Measurements from ENCODE around the gene CARD10.
A peak's percentile ranks its signal among the peaks of the same experiment; 100 is the strongest.
"Not testable (repeated sequence)": the region's sequence is repeated elsewhere in the genome, so short reads cannot be mapped to it uniquely, and the experiment has no call there.

The CARD10 gene

GRCh38 chr22:37485395-37486223 is 33.6 kb downstream of the CARD10 start:
- DNase-seq (ENCODE audit: low read depth): no peak

- peak; percentile 46 for DNase-seq (ENCODE audit: low read depth)
Measured at GRCh38 chr22:37484480-37485394, 34.5 kb downstream of the CARD10 start.

DNA sequence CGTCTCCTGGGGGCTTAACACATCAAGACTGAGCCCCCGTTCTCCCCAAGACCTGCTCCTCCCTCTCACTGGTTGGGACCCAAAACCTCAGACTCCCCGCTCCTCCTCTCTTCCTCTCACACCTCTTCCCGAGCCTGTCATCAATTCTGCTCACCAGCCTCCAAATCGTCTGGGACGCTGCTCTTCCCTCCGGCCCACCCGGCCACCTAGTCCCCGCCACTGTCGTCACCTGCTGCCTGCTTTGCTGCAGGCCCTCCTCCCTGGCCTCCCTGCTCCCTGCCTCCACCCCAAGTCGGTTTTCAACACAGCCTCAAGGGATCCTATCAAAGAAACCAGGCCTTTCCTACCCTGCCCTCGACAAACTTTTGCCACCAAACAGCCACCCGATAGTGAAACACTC is 36.2 kb downstream of the CARD10 start:
- DNase-seq (ENCODE audit: low read depth): no peak

DNA sequence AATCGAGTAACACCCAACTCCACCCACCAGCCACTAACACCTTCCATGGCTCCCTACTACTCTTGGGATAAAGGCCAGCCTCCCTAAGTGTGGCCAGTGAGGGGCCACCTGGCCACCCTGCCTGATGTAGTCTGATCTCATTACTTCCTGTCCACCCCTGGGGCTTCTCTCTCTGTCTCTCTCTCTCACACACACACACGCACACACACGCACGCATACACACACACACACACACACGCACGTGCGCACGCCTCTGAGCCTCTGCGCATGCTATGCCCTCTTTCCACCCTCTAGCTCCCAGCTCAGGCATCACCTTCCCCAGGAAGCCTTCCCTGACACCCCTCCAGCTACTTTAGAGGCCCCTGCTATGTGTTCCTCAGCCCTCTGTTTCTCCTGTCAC is 37.0 kb downstream of the CARD10 start:
- DNase-seq (ENCODE audit: low read depth): no peak

DNA sequence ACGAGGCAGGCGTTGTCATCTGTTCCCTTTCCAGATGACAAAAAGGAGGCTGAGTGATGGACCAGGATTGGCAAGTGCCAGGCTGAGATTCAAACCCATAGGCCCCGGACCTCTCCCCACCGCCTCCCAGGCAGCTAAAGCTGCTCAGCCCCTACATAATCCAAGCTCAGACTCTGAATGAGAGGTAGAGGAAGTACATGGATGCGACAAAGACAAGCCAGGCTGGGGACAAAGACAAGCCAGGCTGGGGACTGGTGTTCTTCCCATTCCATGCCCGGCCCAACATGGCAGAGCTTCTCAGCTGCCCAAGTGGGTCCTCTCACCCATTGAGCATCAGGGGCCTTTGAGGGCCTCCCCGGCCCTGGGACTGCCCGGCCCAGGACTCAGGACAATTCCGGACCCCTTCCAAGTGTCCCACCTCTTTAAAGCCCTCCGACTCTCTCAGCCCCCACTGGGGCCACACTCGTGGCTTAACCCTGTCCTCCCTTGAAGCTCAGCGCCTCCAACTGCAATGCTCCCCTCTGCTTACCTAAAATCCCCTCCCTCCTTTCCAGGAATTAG is 37.8 kb downstream of the CARD10 start:
- no peak for DNase-seq (ENCODE audit: low read depth)

- DNase-seq (ENCODE audit: low read depth): no peak
Measured at GRCh38 chr22:37480387-37481346, 38.5 kb downstream of the CARD10 start.

GRCh38 chr22:37479196-37479595 is 40.0 kb downstream of the CARD10 start:
- DNase-seq (ENCODE audit: low read depth): no peak

DNA sequence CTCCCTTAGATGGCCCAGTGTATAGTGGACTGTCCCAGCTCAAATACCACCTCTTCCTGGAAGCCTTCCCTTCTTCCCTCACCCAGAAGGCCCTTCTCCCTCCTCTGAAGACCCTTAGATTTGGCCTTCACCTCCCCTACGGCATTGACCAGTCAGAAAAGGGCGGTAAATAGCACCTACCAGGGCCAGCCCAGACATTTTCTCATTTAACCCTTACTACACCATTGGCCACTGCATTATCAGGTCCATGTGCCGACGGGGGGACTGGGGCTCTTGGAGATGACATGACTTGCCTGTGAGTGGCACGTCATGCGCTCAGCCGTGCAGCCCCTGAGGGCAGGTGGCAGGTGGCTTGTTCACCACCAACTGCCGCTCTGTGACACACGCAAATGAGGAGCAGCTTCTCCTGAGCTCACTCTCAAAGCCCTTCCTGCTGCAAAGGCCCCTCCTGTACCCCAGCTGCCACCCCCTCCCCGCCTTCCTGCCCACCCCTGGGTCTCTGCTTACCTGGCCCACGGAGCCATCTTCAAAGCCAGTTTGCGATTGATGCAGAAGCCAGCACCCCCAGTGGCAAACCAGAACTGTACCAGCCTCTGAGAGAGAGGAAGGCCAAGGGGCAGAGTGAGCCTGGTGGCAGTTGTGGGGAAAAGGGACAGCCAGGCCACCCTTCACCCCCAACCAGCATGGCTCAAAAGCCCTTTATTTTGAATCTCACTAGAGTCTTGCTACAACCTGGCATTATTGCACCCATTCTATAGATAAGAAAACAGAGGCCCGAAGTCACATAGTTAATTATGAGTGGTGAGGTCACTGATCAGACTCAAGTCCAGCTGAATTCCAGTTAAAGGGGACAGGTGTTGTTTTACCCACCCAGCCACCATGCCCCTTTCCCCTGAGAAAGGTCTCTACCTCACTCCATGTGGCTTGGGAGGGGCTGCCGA is 42.6 kb downstream of the CARD10 start:
- DNase-seq (ENCODE audit: low read depth): no peak

GRCh38 chr22:37474447-37475090 is 44.6 kb downstream of the CARD10 start:
- DNase-seq (ENCODE audit: low read depth): no peak

DNA sequence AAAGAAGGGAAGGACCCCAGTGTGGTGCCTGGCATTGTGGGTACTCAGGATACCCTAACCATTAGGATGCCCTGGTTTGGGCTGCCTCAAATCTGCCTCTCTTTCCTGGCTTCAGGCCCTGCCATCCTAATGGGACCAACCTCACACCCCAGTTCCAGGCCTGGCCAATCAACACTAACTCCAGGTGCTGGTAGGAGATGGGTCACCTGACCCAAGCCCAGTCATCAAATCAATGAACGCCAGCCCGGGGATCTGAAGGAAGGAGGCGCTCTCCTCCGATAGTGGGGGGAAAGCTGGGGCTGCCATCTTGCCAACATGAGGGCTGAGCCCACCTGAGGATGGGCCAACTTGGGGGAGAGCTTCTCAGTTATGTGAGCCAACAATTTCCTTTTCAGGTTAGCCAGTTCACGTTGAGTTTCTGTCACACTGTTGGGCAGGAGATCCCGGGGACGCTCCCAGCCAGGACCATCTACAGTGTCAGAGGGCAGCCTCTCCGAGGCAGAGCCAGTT is 45.7 kb downstream of the CARD10 start:
- DNase-seq (ENCODE audit: low read depth): no peak

DNA sequence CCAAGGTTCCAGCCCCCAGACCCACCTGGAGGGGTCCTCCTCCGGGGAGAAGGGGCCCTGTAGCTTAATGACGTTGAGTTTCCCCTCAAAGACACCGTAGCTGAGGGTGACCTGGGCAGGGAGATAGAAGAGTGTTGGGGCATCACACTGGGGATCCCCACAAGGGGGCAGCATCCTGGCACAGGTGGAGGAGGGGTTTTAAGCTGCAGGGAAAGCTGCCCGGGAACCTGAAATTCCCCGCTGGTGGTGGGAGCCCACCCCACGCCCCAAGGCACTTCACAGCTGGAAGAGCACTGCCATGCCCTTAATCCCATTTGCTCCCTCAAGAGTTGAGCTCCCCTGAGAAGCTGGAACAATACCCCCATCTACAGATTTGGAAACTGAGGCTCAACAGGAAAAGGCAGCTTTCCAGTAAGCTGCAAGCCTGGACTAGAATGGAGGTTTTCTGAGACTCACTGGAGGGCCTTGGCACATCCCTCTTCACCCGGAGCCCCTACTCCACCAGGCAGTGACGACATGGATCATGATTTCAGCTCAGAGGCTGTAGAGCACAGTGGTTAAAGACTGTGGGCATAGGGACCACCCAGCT is 46.7 kb downstream of the CARD10 start:
- DNase-seq (ENCODE audit: low read depth): peak; percentile 27

GRCh38 chr22:37471727-37472417 is 47.3 kb downstream of the CARD10 start:
- DNase-seq (ENCODE audit: low read depth): no peak

DNA sequence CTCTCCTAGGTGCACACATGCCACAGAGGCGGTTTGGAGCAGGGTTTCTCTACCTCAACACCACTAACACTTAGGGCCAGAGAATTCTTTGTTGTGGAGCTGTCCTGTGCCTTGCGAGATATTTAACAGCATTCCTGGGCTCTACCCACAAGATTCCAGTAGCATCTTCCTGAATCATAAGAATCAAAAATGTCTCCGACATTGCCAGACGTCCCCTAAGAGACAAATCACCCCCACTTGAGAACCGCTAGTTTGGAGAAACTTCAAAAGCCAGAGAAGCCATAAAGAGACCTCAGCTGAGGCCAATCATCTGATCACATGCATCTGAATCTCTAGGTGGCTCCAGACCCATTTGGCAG is 49.1 kb downstream of the CARD10 start:
- DNase-seq (ENCODE audit: low read depth): no peak

- no peak for DNase-seq (ENCODE audit: low read depth)
Measured at GRCh38 chr22:37469416-37470086, 49.7 kb downstream of the CARD10 start.

GRCh38 chr22:37468201-37468695 is 51.0 kb downstream of the CARD10 start:
- DNase-seq (ENCODE audit: low read depth): not testable (repeated sequence)

DNA sequence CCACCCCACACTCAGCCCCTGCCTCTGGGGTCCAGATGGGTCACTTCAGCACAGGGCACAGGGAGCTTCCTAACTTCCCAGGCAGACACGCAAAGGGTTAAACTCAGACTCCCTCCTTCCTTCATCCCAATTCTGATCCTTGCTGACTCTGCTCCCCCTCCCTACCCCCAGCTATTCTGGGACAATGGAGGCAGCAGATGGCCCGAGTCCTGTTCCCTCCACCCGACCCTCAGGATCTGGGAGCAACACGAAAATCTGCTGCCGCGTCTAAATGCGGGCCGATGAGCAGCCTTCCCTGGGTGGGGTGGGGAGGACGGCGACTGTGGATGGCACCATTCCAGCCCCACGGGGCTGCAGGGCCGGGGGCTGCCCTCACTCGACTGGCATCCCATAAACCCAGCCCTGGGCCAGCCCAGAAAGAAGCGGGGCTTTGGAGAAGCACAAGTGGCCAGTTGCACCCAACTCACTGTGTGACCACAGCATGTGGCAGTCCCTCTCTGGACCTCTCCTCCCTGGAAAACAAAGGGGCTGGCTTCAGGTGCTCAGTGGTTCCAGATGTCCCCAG is 51.7 kb downstream of the CARD10 start:
- DNase-seq (ENCODE audit: low read depth): no peak

- no peak for DNase-seq (ENCODE audit: low read depth)
Measured at GRCh38 chr22:37464181-37464580, 55.0 kb downstream of the CARD10 start.

DNA sequence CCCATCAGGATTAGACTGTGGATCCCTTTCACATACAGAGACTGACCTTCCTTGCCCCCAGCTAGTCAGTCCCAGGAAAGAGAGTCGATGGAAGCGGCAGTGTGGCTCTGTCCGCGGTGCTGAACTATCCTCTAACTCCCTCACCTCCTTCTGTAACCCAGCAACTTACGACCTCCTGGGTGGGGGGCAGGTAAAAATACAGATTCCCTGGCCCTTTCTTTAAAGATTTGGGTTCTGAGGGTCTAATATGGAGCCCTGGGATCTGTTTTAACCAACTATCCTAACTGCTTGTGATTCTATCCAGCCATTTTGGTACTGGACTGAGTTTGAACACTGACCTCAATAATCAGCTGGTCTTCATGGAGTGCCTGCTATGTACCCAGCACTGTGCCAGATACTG is 56.2 kb downstream of the CARD10 start:
- no peak for DNase-seq (ENCODE audit: low read depth)

All from stimulated activated CD8-positive, alpha-beta memory T cell treated with anti-CD3 and anti-CD28 coated beads, Interleukin-15, amount 100 ng/mL, for 1 hour (primary cell).